Endothelial cell (in vitro differentiated cells): ENCODE measurements around the gene ZDHHC21. TPM values are rescaled to one million over a fixed set of nuclear protein-coding genes. Genes with fewer than 3 reads are reported as not detected.

Source experiments
- DNase-seq: peaks from one replicate; pipeline ENCODE4 v3.0.0; 2021; ENCODE audit warnings: low spot score
- H3K27ac Mint-ChIP-seq: one replicate; pipeline ENCODE4 v1.8.0; 2021; ENCODE audit warnings: mixed read lengths, inconsistent platforms; ENCODE audit not compliant: unreplicated experiment
- H3K27me3 Mint-ChIP-seq: one replicate; pipeline ENCODE4 v1.8.0; 2021; ENCODE audit warnings: mild to moderate bottlenecking, moderate library complexity, mixed read lengths, inconsistent platforms; ENCODE audit not compliant: unreplicated experiment
- H3K36me3 Mint-ChIP-seq: one replicate; pipeline ENCODE4 v1.8.0; 2021; ENCODE audit warnings: mild to moderate bottlenecking, low read depth, mixed read lengths, inconsistent platforms; ENCODE audit not compliant: unreplicated experiment
- H3K4me1 Mint-ChIP-seq: one replicate; pipeline ENCODE4 v1.8.0; 2021; ENCODE audit warnings: mild to moderate bottlenecking, mixed read lengths, inconsistent platforms; ENCODE audit not compliant: unreplicated experiment
- H3K4me3 Mint-ChIP-seq: one replicate; pipeline ENCODE4 v1.8.0; 2021; ENCODE audit warnings: mild to moderate bottlenecking, mixed read lengths, inconsistent platforms; ENCODE audit not compliant: unreplicated experiment
- H3K9me3 Mint-ChIP-seq: one replicate; pipeline ENCODE4 v1.8.0; 2021; ENCODE audit warnings: mixed read lengths, inconsistent platforms; ENCODE audit not compliant: unreplicated experiment
- CTCF ChIP-seq: fragments of 200-600 bp; sonication (generic); IDR thresholded peaks from one replicate; pipeline ENCODE4 v1.5.0; 2021; ENCODE audit warnings: antibody characterized with exemption; ENCODE audit not compliant: unreplicated experiment
- total RNA-seq: library from RNA; stranded (reverse); fragmentation: NEBNext Ultra II Directional; extraction: Animal tissue kit (Norgen Biotek cat#: 25700); gene quantifications from one replicate; pipeline ENCODE4 v1.2.1, GENCODE V29; 2021; ENCODE audit not compliant: unreplicated experiment

Gene ZDHHC21
- total RNA-seq, 1 donor from 2014 or later: 16.5 TPM

DNA sequence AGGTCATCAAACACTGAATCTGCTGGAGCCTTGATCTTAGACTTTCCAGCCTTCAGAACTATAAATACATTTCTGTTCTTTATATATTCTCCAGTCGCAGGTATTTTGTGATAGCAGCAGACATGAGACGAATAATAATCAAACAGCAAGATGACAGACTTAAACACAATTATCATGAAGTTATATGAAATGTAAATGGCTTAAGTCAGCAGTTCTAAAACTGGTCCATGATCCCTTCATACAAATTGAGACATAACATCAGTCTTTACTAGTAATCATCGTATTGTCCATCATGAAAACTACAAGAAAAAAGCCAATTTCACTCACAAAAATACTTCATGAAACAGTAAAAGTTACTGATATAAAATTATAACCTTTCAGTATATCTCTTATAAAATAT is 101.8 kb downstream of the ZDHHC21 start:
- TF ChIP-seq CTCF: no peak
- H3K4me3 Mint-ChIP-seq: no peak overlapping the region
- peaks cover 10% of the 10 kb centered on the region for H3K36me3 Mint-ChIP-seq
- H3K27me3 Mint-ChIP-seq: no peaks in the 10 kb centered on the region
- H3K4me1 Mint-ChIP-seq: no peaks in the 10 kb centered on the region
- no peaks in the 10 kb centered on the region for H3K9me3 Mint-ChIP-seq
- no peak for DNase-seq
- no peak overlapping the region for H3K27ac Mint-ChIP-seq

DNA sequence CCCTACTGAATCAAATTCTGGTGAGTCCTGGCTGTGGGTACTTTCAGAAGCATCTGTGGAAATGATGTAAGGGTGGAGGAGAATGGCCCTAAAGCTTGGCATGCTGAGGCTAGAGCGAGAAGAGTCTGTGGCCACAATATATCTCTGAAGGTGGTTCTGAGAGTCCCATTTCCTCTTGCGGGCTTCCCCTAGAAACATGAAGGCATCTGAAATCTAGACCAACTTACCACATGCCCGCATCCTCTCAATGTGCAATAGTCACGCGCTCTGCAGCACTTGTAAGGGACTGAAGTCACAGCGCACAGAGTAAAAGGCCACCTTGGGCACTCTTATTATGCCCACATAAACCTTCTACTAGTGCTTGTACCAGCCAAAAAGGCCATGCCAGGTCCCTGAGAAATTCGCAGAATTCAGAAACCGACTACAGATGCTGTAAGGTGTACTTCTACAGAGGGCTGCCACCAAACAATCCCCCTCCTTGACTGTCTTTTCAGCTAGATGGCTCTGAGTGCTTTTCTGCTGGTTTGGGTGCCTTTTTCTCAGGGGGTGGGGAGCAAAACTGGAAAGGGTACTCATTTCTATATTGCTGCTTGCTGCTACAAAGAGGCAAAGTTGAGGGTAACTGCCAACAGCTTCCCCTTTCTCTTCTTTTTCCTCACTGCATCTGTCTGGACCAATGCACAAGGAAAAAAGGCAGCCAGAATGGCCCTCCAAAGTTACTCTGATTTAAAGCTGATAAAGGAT is 107.3 kb downstream of the ZDHHC21 start:
- no peak for DNase-seq
- Mint-ChIP-seq H3K27me3 (peaks cover 1% of the 10 kb centered on the region), H3K27ac (no peak overlapping the region), H3K9me3 (no peaks in the 10 kb centered on the region), H3K36me3 (no peaks in the 10 kb centered on the region), H3K4me3 (no peak overlapping the region), H3K4me1 (no peaks in the 10 kb centered on the region)
- TF ChIP-seq CTCF: no peak

GRCh38 chr9:14584571-14584970 is 108.7 kb downstream of the ZDHHC21 start:
- Mint-ChIP-seq H3K4me3 (no peak overlapping the region), H3K27ac (no peak overlapping the region), H3K36me3 (no peaks in the 10 kb centered on the region), H3K4me1 (no peaks in the 10 kb centered on the region), H3K9me3 (no peaks in the 10 kb centered on the region), H3K27me3 (peaks cover 1% of the 10 kb centered on the region)
- DNase-seq: no peak
- TF ChIP-seq CTCF: no peak

- no peak for TF ChIP-seq CTCF
- Mint-ChIP-seq H3K27me3 (peaks cover 3% of the 10 kb centered on the region), H3K9me3 (no peaks in the 10 kb centered on the region), H3K36me3 (no peaks in the 10 kb centered on the region), H3K4me3 (no peak overlapping the region), H3K4me1 (peaks cover 10% of the 10 kb centered on the region), H3K27ac (no peak overlapping the region)
- no peak for DNase-seq
Observed at GRCh38 chr9:14578030-14578429, 115.2 kb downstream of the ZDHHC21 start.

DNA sequence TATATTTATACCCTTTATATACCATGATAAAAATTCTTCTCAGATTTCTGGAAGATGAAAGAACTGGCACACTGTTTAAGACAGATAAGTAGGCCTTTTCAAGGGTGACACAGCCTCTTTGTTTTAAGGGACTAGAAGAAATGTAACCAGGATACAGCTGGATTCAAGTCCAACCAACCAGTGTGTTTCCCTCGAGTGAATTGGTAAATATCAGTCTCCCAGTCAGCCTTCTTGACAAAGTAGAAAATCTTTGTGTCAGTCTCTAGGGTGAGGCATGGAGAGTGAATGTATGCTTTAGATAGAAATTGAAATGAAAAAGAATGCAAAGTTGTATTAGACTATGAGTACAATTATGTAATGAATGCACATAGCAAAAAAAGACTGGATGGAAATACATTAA is 119.1 kb downstream of the ZDHHC21 start:
- Mint-ChIP-seq H3K36me3 (no peaks in the 10 kb centered on the region), H3K9me3 (no peaks in the 10 kb centered on the region), H3K4me3 (no peak overlapping the region), H3K27me3 (peaks cover 2% of the 10 kb centered on the region), H3K27ac (no peak overlapping the region), H3K4me1 (peaks cover 10% of the 10 kb centered on the region)
- TF ChIP-seq CTCF: no peak
- DNase-seq: no peak
